Lung (tissue), 16 donors: Measurements from ENCODE around the gene RNF148. TPM values are rescaled to one million over a fixed set of nuclear protein-coding genes. Genes with fewer than 3 reads are reported as not detected.

Experiments used
- ATAC-seq: fragments of 200-7000 bp; cut with Tn5 transposase; one replicate; pipeline ENCODE4 v1.9.1; 2020; ENCODE audit warnings: moderate number of reproducible peaks; ENCODE audit not compliant: insufficient read depth, low FRiP score
- DNase-seq, 3 donors: peaks; one replicate each; pipeline ENCODE4 v3.0.0-alpha.2; 2013 to 2017
- H3K27ac ChIP-seq, 2 donors: one replicate each; pipeline ENCODE4 v1.5.1; 2013; ENCODE audit warnings: mild to moderate bottlenecking in 2 of 2, moderate library complexity in 2 of 2, control low read depth in 1 of 2, inconsistent platforms in 1 of 2, low read depth in 1 of 2, low read length in 1 of 2
- H3K27me3 ChIP-seq, 3 donors: one replicate each; pipeline ENCODE4 v1.5.1; 2013; ENCODE audit warnings: low read length in 2 of 3; ENCODE audit not compliant: control insufficient read depth in 3 of 3, insufficient read depth in 3 of 3
- H3K36me3 ChIP-seq, 4 donors: one replicate each; pipeline ENCODE4 v1.5.1; 2013; ENCODE audit warnings: low read length in 4 of 4, mild to moderate bottlenecking in 1 of 4, moderate library complexity in 1 of 4; ENCODE audit not compliant: control insufficient read depth in 4 of 4, insufficient read depth in 4 of 4
- H3K4me1 ChIP-seq, 5 donors: one replicate each; pipeline ENCODE4 v1.5.1; 2013; ENCODE audit warnings: low read length in 5 of 5, mild to moderate bottlenecking in 2 of 5, moderate library complexity in 1 of 5; ENCODE audit not compliant: control insufficient read depth in 5 of 5, insufficient read depth in 5 of 5
- H3K4me3 ChIP-seq: one replicate; pipeline ENCODE4 v1.5.1; 2013; ENCODE audit warnings: mild to moderate bottlenecking, control low read depth, moderate library complexity
- H3K9ac ChIP-seq, 2 donors: one replicate each; pipeline ENCODE4 v1.5.1; 2013; ENCODE audit warnings: low read length in 2 of 2, control low read depth in 1 of 2; ENCODE audit not compliant: insufficient read depth in 1 of 2
- H3K9me3 ChIP-seq, 4 donors: one replicate each; pipeline ENCODE4 v1.5.1; 2013; ENCODE audit warnings: low read length in 3 of 4, mild to moderate bottlenecking in 1 of 4, moderate library complexity in 1 of 4; ENCODE audit not compliant: control insufficient read depth in 4 of 4, insufficient read depth in 3 of 4
- WGBS, 2 donors: extraction: QIAGEN DNeasy Blood & Tissue Kit; methylation state at CpG; one replicate each; pipeline ENCODE4 v1.1.7; 2013; 5-methylcytosine and 5-hydroxymethylcytosine counted together
- long read RNA-seq, 5 donors: transcript quantifications; one replicate each; lab custom pipeline, GENCODE V29; 2026
- polyA plus RNA-seq, 2 donors: library from polyadenylated mRNA; stranded (reverse); fragments of 200-250 nt; gene quantifications; one replicate each; pipeline ENCODE4 v1.2.1, GENCODE V29; 2013
- total RNA-seq, 2 donors: library from RNA; depleted of rRNA in 1 of 2; stranded (reverse); fragments of >200 nt in 1 of 2; gene quantifications; one replicate each; pipeline ENCODE4 v1.2.1, GENCODE V29; 2014 to 2021
- TF ChIP-seq, protein P1 (sequence below): IDR thresholded peaks from 2 replicates; pipeline ENCODE4 v1.5.1; 2012; ENCODE audit warnings: mild to moderate bottlenecking; ENCODE audit errors: control extremely low read depth, extremely low read depth
- donor health status: control.
- donor health status: control.
- donor health status: Bipolar disorder and iron deficiency.
- donor health status: healthy.
- donor health status: DM: yes; HTN: yes; CAD: no.

The RNF148 gene, protein sequence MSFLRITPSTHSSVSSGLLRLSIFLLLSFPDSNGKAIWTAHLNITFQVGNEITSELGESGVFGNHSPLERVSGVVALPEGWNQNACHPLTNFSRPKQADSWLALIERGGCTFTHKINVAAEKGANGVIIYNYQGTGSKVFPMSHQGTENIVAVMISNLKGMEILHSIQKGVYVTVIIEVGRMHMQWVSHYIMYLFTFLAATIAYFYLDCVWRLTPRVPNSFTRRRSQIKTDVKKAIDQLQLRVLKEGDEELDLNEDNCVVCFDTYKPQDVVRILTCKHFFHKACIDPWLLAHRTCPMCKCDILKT
- total RNA-seq (10 to 100 TPM in 1 of 2 donors, 1 to 10 TPM in 1; 2.8 to 10.2 TPM), polyA plus RNA-seq (under 1 TPM; 0.10 to 0.69 TPM)
- long read RNA-seq, donor 1, result 0 reads
- long read RNA-seq, donor 2, result 0 reads
- long read RNA-seq, donor 3, result 0 reads
- long read RNA-seq, donor 4, result 0 reads
- long read RNA-seq, donor 5, partial matches to known transcripts, result 0 of 1 reads
- long read RNA-seq, donor 5, other reads (novel, unspliced or antisense), result 0 of 1 reads

DNA sequence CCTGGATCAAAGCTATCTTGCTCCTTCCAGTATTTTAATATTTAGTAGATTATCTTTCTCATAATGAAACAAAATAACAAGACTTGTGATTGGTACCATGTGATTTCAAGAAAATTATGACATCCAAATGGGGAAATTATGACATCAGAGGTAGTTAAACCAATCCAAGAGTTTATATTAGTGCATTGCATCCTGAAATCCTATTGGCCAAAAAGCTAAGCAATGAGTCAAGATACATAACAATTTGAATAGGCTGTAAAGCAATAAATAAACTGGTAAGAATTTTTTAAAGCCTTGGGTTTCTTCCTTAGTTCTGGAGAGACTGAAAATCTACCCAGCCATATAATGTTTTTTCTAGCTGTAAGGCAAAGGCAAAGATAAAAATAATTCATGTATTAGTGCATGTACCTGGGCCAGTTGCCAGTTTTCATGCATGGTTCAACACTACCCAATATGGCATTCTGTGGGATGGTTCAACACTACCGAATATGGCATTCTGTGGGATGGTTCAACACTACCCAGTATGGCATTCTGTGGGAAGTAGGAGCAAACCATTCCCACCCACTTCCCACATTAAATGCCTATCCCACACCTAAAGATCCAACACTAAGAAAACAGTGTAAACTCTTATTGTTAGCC is at the start of gene RNF148:
TSS of gene RNF148 (minus strand) at position 51 of the 639 bp plus-strand sequence. CDS start 172 bp downstream, outside the sequence.
- Histone ChIP-seq H3K9me3 (no peaks in the 10 kb centered on the region), H3K4me3 (no peak within 1 kb of the TSS), H3K27me3 (no peaks in the 10 kb centered on the region), H3K9ac (no peak within 1 kb of the TSS), H3K36me3 (peaks cover 0 to 4% (median 0%) of the 10 kb centered on the region in 4 donors), H3K27ac (no peak within 1 kb of the TSS), H3K4me1 (no peaks in the 10 kb centered on the region)
- WGBS, 2 donors, result 83 to 95% methylated on average over 1 of the region's 1 CpG
- ATAC-seq (no peak), DNase-seq (no peak)
- TF ChIP-seq, protein P1, sequence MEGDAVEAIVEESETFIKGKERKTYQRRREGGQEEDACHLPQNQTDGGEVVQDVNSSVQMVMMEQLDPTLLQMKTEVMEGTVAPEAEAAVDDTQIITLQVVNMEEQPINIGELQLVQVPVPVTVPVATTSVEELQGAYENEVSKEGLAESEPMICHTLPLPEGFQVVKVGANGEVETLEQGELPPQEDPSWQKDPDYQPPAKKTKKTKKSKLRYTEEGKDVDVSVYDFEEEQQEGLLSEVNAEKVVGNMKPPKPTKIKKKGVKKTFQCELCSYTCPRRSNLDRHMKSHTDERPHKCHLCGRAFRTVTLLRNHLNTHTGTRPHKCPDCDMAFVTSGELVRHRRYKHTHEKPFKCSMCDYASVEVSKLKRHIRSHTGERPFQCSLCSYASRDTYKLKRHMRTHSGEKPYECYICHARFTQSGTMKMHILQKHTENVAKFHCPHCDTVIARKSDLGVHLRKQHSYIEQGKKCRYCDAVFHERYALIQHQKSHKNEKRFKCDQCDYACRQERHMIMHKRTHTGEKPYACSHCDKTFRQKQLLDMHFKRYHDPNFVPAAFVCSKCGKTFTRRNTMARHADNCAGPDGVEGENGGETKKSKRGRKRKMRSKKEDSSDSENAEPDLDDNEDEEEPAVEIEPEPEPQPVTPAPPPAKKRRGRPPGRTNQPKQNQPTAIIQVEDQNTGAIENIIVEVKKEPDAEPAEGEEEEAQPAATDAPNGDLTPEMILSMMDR, result no peak

DNA sequence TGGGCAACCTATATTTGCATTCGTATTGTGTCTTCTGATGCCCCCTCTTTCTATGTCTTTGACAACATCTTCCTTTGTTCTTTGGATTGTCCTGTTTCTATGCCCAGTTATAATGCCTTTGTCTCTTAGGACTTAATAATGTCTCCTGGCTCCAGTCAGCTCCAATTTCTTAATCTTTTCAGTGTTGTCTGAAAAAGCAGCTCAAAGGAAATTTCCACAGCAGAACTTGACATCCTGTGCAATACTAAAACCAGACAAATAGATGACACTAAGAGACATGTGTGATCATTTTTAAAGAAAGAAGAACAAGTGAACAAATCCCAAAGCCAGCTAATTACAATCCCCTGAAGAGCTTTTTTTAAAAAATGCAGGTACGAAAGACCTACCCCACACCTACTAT is 47.7 kb upstream of the RNF148 start:
- Histone ChIP-seq H3K27ac (no peak overlapping the region), H3K4me3 (no peak overlapping the region), H3K27me3 (no peaks in the 10 kb centered on the region), H3K4me1 (peaks cover 0 to 9% (median 4%) of the 10 kb centered on the region in 5 donors), H3K36me3 (no peaks in the 10 kb centered on the region), H3K9me3 (no peaks in the 10 kb centered on the region), H3K9ac (no peak overlapping the region)
- TF ChIP-seq, protein P1, result no peak
- ATAC-seq, result no peak
- WGBS, 2 donors, result 85 to 89% methylated on average over 2 of the region's 2 CpGs
- DNase-seq, result no peak

DNA sequence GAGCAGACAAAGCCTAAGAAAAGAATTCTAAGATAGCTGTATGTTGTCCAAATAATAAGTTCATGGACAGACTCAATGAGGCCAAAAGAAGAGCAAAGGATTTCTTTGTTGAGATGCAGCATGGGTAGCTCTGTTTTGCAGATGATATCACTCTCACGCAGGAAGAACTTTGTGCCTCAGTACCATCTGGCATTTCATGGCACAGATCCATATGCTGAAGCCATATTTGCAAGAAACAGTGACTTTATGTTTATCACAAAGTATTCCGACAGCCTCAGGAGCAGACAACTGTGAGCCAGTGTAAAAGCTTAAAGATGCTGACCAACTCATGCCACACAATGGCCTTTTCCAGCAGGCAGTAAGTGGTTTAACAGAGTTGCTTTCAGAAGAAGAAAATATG is 45.5 kb upstream of the RNF148 start:
- Histone ChIP-seq H3K9ac (no peak overlapping the region), H3K4me3 (no peak overlapping the region), H3K4me1 (peaks cover 0 to 5% (median 0%) of the 10 kb centered on the region in 5 donors), H3K27me3 (no peaks in the 10 kb centered on the region), H3K27ac (no peak overlapping the region), H3K9me3 (no peaks in the 10 kb centered on the region), H3K36me3 (no peaks in the 10 kb centered on the region)
- 88 to 95% methylated on average over 2 of the region's 2 CpGs for WGBS, 2 donors
- TF ChIP-seq, protein P1, result no peak
- ATAC-seq (no peak), DNase-seq (no peak)
